Tibial artery (tissue), 4 donors: ENCODE measurements around the gene AKAP13.

Experiments used
- DNase-seq, 2 donors: peaks; one replicate each; pipeline ENCODE4 v3.0.0-alpha.2; 2019
- H3K27ac ChIP-seq, 2 donors: fragments of 200-600 bp; sonication (generic) in 1 of 2; 1 replicate in 1 of 2; 2 replicates in 1 of 2; pipeline ENCODE4 v1.5.1; 2018 to 2019; ENCODE audit warnings: mild to moderate bottlenecking in 1 of 2
- H3K27me3 ChIP-seq, 2 donors: fragments of 200-600 bp; sonication (generic) in 1 of 2; one replicate each; pipeline versions ENCODE4 v1.5.1 to v1.6.0; 2016 to 2019
- H3K36me3 ChIP-seq, 3 donors: fragments of 200-600 bp; sonication (generic) in 2 of 3; one replicate each; pipeline ENCODE4 v1.5.1; 2016 to 2019; ENCODE audit warnings: mild to moderate bottlenecking in 2 of 3
- H3K4me1 ChIP-seq, 4 donors: fragments of 200-600 bp; sonication (generic) in 2 of 4; 1 replicate in 3 of 4; 2 replicates in 1 of 4; pipeline ENCODE4 v1.5.1; 2016 to 2019
- H3K4me3 ChIP-seq, 2 donors: fragments of 200-600 bp; sonication (generic) in 1 of 2; 1 replicate in 1 of 2; 2 replicates in 1 of 2; pipeline ENCODE4 v1.5.1; 2018 to 2019; ENCODE audit warnings: mild to moderate bottlenecking in 2 of 2
- H3K9me3 ChIP-seq, 3 donors: fragments of 200-600 bp; sonication (generic) in 1 of 3; one replicate each; pipeline ENCODE4 v1.5.1; 2016 to 2019
- intact Hi-C: fragments of 100-400 bp; cut with DNase I; formaldehyde crosslinking; loops from one replicate; pipeline ENCODE4 v1.15.0; 2023; ENCODE audit warnings: low total_unique reads
- TF ChIP-seq, protein P1 (sequence below), 2 experiments: fragments of 200-600 bp in 1 of 2; fragments of 450-650 bp in 1 of 2; IDR thresholded peaks; one replicate each; pipeline ENCODE4 v1.5.1; 2017 to 2019; ENCODE audit warnings: antibody characterized with exemption in 2 of 2, mild to moderate bottlenecking in 1 of 2, moderate library complexity in 1 of 2

Gene AKAP13

DNA sequence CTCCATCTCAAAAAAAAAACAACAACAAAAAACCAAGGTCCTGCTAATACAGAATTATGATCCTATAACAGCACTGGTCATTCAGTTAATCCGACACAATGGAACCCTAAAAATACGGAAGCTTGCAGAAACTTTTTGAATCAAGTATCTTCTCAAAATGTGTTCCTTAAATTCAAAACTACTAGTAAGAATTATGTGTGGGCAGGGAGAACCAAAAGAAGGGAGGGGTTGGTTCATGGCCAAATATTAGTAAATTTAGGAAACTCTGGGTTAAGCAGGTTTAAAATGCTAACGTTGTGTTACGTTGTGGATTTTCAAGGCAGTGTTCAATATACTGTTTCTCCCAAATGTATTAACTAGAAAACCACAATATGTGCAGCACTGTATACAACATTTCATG, 298.8 kb downstream of the AKAP13 start:
- TF ChIP-seq, protein P1, sequence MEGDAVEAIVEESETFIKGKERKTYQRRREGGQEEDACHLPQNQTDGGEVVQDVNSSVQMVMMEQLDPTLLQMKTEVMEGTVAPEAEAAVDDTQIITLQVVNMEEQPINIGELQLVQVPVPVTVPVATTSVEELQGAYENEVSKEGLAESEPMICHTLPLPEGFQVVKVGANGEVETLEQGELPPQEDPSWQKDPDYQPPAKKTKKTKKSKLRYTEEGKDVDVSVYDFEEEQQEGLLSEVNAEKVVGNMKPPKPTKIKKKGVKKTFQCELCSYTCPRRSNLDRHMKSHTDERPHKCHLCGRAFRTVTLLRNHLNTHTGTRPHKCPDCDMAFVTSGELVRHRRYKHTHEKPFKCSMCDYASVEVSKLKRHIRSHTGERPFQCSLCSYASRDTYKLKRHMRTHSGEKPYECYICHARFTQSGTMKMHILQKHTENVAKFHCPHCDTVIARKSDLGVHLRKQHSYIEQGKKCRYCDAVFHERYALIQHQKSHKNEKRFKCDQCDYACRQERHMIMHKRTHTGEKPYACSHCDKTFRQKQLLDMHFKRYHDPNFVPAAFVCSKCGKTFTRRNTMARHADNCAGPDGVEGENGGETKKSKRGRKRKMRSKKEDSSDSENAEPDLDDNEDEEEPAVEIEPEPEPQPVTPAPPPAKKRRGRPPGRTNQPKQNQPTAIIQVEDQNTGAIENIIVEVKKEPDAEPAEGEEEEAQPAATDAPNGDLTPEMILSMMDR (IDR thresholded peaks at IDR 0.05), result no peak
- Histone ChIP-seq H3K4me1 (no peaks in the 10 kb centered on the region), H3K4me3 (no peak overlapping the region), H3K27ac (no peak overlapping the region), H3K9me3 (no peaks in the 10 kb centered on the region), H3K36me3 (peaks cover 17 to 52% (median 51%) of the 10 kb centered on the region in 3 donors), H3K27me3 (no peaks in the 10 kb centered on the region)
- DNase-seq, result no peak
- intact Hi-C loops, result no loop called here

DNA sequence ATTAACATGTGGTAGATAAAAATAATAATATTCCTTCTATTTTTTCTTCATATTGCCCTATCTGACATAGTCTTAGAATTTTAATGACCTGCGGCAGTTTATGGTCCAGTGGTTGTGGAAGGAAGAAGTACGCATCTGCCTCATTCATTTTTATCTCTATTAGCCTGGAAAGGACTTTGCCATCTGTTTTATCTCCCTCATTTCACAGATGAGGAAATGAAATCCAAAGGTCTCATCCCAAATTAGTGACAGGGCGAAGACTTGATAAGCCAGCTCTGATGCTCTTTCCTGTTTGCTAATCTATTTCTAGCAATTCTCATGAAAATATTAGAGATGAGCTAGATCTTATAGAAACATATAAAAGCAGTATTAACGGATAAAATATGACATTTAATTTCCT, 301.0 kb downstream of the AKAP13 start:
- Histone ChIP-seq H3K9me3 (no peaks in the 10 kb centered on the region), H3K27me3 (no peaks in the 10 kb centered on the region), H3K36me3 (peaks cover 37 to 71% (median 69%) of the 10 kb centered on the region in 3 donors), H3K4me1 (no peaks in the 10 kb centered on the region), H3K4me3 (no peak overlapping the region), H3K27ac (no peak overlapping the region)
- no peak for DNase-seq
- intact Hi-C loops, result no loop called here
- TF ChIP-seq, protein P1 (IDR thresholded peaks at IDR 0.05), result no peak

DNA sequence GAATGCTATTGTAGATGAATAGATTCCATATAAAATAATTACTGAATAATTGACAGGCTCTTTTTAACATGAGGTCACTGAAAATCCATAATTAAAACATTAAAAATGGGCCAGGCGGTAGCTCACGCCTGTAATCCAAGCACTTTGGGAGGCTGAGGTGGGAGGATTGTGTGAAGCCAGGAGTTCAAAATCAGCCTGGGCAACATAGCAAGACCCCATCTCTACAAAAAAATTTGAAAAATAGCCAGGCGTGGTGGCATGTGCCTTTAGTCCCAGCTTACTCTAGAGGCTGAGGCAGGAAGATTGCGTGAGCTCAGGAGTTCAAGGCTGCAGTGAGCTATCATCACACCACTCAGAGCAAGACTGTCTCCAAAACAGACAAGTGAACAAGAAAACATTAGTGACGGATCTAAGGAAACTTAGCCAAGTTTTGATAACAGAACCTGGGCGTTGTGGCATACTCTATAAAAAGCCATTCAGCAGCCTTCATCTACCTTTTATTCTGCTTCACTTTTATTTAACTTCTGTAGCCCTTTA, 303.8 kb downstream of the AKAP13 start:
- intact Hi-C loops, result no loop called here
- Histone ChIP-seq H3K9me3 (no peaks in the 10 kb centered on the region), H3K4me3 (no peak overlapping the region), H3K4me1 (peaks cover 0 to 8% (median 2%) of the 10 kb centered on the region in 4 donors), H3K27ac (no peak overlapping the region), H3K36me3 (peaks cover 40 to 77% (median 61%) of the 10 kb centered on the region in 3 donors), H3K27me3 (no peaks in the 10 kb centered on the region)
- no peak for DNase-seq
- TF ChIP-seq, protein P1 (IDR thresholded peaks at IDR 0.05), result no peak

DNA sequence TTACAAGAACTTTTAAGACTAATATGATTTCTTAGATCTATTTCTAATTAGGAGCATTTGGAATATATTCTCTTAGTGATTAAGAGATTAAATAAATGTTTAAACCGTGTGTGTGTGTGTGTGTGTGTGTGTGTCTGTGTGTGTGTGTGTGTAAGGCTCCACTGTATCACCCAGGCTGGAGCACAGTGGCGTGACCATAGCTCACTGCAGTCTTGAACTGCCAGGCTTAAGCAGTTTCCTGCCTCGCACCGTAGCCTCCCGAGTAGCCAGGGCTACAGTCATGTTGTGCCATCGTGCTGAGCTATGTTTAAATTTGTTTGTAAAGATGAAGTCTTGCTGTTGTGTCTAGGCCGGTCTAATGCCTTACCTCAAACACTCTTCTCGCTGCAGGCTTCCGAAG, 305.0 kb downstream of the AKAP13 start:
- no peak for DNase-seq
- Histone ChIP-seq H3K4me3 (no peak overlapping the region), H3K4me1 (peaks cover 0 to 19% (median 10%) of the 10 kb centered on the region in 4 donors), H3K36me3 (peaks cover 40 to 74% (median 61%) of the 10 kb centered on the region in 3 donors), H3K9me3 (no peaks in the 10 kb centered on the region), H3K27me3 (no peaks in the 10 kb centered on the region), H3K27ac (no peak overlapping the region)
- intact Hi-C loops, result no loop called here
- TF ChIP-seq, protein P1 (IDR thresholded peaks at IDR 0.05), result no peak

DNA sequence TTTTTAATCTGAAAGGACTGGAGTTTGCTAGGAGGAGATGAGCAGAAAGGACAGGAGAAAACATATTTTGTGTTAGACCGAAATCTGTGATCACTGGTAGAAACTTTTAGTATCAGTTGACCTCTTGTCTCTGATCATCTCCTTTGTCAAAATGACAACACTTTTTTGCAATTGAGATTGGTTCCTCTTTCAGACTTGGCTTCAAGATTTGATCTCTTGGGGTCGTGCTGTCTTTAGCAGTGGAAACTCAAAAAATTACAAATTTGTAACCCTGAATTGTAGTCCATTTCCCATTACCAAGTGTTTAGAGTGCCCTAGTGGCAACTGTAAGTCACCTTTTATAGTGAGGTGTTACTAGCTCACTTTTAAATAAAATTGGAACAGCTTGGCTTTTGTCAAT, 306.9 kb downstream of the AKAP13 start:
- H3K27ac ChIP-seq, result no peak overlapping the region
- intact Hi-C loops, result no loop called here

More for the DNA sequence above, 306.9 kb downstream of the AKAP13 start:
- Histone ChIP-seq H3K9me3 (no peaks in the 10 kb centered on the region), H3K4me3 (no peak overlapping the region), H3K4me1 (peaks cover 0 to 36% (median 14%) of the 10 kb centered on the region in 4 donors), H3K27me3 (no peaks in the 10 kb centered on the region), H3K36me3 (peaks cover 40 to 56% (median 55%) of the 10 kb centered on the region in 3 donors)
- DNase-seq, result no peak
- TF ChIP-seq, protein P1 (IDR thresholded peaks at IDR 0.05), result no peak
